Measurements from ENCODE around the gene SLCO4A1. TPM values are rescaled to one million over a fixed set of nuclear protein-coding genes. Genes with fewer than 3 reads are reported as not detected.

The SLCO4A1 gene
- total RNA-seq, 1 donor from 2014 or later = 0.90 TPM

DNA sequence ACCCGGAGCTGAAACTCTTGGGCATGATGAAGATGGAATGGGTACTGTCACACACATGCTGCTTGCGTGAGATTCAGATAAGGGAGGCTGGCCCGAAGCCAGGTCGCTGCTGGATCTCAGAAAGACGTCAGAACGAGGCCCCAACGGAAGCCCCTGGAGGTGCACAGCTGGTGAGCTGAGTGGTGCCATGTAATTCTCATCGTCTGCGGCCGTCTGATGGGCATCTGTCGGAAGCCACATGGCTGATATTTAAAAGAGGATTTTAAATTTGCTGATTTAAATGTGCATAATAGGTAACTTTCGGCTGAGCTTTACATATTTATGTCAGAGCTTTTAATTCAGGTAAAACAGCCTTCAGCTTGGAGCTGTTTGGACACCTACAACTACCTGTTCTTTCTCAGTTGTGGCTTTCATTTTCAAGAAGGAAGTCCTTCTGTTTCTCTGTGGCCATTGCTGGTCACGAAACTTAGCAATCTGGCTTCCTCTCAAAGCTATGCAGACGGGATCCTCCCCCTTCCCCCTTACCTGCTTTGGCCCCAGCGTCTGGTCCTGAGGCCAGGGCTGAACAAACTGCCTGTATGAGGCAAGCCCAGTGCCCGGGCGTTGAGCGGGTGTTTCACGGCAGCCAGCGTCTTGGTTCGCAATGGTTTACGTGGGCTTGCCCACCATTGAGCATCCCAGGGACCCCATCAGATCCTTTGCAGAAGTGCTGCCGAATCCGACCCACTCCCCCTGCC, 9.2 kb downstream of the SLCO4A1 start:
- no peak for DNase-seq (ENCODE audit: low read depth in 2 of 2)

- peak in 1 of 2 donors; percentile 94 for DNase-seq (ENCODE audit: low read depth in 2 of 2)
Observed at GRCh38 chr20:62652041-62652893, 10.0 kb downstream of the SLCO4A1 start.

DNA sequence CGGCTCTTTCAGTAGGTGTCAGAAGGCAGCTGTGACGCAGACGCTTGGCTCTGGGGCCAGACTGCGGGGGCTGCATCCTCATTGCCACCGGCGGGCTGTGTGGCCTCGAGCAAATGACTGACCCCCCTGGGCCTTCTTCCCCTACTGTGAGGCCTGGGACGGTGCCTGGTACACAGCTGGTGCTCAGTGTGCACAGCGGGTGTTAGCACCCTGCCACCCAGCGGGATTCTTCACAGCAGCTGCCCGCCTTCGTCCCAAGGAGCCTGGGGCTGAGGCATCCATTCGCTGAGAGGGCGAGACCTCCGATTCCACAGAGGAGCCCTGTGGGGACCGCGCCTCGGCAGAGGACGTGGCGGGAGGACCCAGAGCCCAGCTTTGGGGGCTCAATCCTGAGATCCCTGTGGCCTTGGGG, 10.6 kb downstream of the SLCO4A1 start:
- no peak for DNase-seq (ENCODE audit: low read depth in 2 of 2)

GRCh38 chr20:62653373-62653772, 11.1 kb downstream of the SLCO4A1 start:
- DNase-seq (ENCODE audit: low read depth in 2 of 2) = no peak

GRCh38 chr20:62653951-62654685, 11.8 kb downstream of the SLCO4A1 start:
- DNase-seq (ENCODE audit: low read depth in 2 of 2) = no peak

- DNase-seq (ENCODE audit: low read depth in 2 of 2) = no peak
Observed at GRCh38 chr20:62655282-62656196, 13.2 kb downstream of the SLCO4A1 start.

GRCh38 chr20:62656197-62656918, 14.1 kb downstream of the SLCO4A1 start:
- no peak for DNase-seq (ENCODE audit: low read depth in 2 of 2)

- DNase-seq (ENCODE audit: low read depth in 2 of 2) = no peak
Observed at GRCh38 chr20:62656919-62657588, 14.8 kb downstream of the SLCO4A1 start.

- DNase-seq (ENCODE audit: low read depth in 2 of 2) = no peak
Observed at GRCh38 chr20:62657589-62657942, 15.3 kb downstream of the SLCO4A1 start.

GRCh38 chr20:62657956-62658355, 15.7 kb downstream of the SLCO4A1 start:
- DNase-seq (ENCODE audit: low read depth in 2 of 2) = no peak

GRCh38 chr20:62658593-62659178, 16.4 kb downstream of the SLCO4A1 start:
- no peak for DNase-seq (ENCODE audit: low read depth in 2 of 2)

- DNase-seq (ENCODE audit: low read depth in 2 of 2) = no peak
Observed at GRCh38 chr20:62659488-62660239, 17.4 kb downstream of the SLCO4A1 start.

DNA sequence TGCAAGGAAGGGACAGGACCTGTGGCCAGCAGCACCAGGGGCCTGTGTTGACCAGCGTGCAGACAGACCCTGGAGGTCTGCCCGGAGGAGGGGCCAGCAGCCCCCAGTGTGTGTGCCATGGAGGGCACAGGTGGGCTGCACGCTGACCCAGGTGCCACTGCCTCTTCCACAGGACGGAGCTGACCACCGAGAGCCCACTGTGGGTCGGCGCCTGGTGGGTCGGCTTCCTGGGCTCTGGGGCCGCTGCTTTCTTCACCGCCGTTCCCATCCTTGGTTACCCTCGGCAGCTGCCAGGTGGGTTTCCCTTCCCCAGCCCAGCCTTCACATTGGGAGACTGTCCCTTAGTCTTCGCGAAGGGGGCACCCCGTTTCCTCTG, 17.9 kb downstream of the SLCO4A1 start:
- DNase-seq (ENCODE audit: low read depth in 2 of 2) = no peak

- no peak for DNase-seq (ENCODE audit: low read depth in 2 of 2)
Observed at GRCh38 chr20:62660768-62661167, 18.5 kb downstream of the SLCO4A1 start.

- no peak for DNase-seq (ENCODE audit: low read depth in 2 of 2)
Observed at GRCh38 chr20:62661647-62662046, 19.3 kb downstream of the SLCO4A1 start.

DNA sequence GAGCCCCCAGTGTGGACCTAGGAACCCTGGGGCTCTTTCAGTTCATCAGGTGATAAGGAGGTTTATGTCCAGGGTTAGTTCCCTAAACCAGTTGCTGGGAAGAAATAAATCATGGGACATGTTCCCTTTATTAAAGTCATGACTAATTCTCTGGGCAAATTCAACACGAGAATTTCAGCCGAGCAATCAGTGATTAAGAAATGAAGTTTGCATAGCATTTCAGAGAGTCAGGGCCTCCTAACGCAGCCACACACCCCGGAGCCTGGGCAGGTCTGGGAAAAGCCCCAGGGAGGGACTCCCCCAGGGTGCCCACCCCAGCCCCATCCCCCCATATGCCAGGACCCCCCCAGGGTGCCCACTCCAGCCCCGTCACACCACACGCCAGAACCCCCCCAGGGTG, 20.1 kb downstream of the SLCO4A1 start:
- no peak for DNase-seq (ENCODE audit: low read depth in 2 of 2)

GRCh38 chr20:62663145-62664018, 21.1 kb downstream of the SLCO4A1 start:
- no peak for DNase-seq (ENCODE audit: low read depth in 2 of 2)

Measured in dermis microvascular lymphatic vessel endothelial cell (primary cell).